BLaER1 treated with 17β-estradiol and CSF1 and Interleukin-3, amounts not matched to agents 10 nM and 100 nM (cell line): ENCODE results near the gene CELA2B.

Experiments
- H3K27ac ChIP-seq, 11 experiments: shearing (Covaris generic); formaldehyde crosslinking; 2 replicates each; pipeline ENCODE4 v1.8.1; 2022
- H3K27me3 ChIP-seq, 11 experiments: shearing (Covaris generic); formaldehyde crosslinking; 2 replicates each; pipeline ENCODE4 v1.8.1; 2022
- H3K36me3 ChIP-seq, 11 experiments: shearing (Covaris generic); formaldehyde crosslinking; 2 replicates each; pipeline ENCODE4 v1.8.1; 2022
- H3K4me1 ChIP-seq, 10 experiments: shearing (Covaris generic); formaldehyde crosslinking; 2 replicates each; pipeline ENCODE4 v1.8.1; 2022
- H3K4me2 ChIP-seq, 11 experiments: shearing (Covaris generic); formaldehyde crosslinking; 2 replicates each; pipeline ENCODE4 v1.8.1; 2022
- H3K4me3 ChIP-seq, 10 experiments: shearing (Covaris generic); formaldehyde crosslinking; 2 replicates each; pipeline ENCODE4 v1.8.1; 2022
- H3K9ac ChIP-seq, 11 experiments: shearing (Covaris generic); formaldehyde crosslinking; 2 replicates each; pipeline ENCODE4 v1.8.1; 2022
- H3K9me3 ChIP-seq, 11 experiments: shearing (Covaris generic); formaldehyde crosslinking; replicated peaks in 1 of 11; 2 replicates each; pipeline ENCODE4 v1.8.1; 2022
- H4K20me1 ChIP-seq, 11 experiments: shearing (Covaris generic); formaldehyde crosslinking; 2 replicates each; pipeline ENCODE4 v1.8.1; 2022
- Cebpa-rat ChIP-seq, 11 experiments: shearing (Covaris generic); IDR thresholded peaks; 2 replicates each; pipeline ENCODE4 v1.8.1; 2022

CELA2B gene

DNA sequence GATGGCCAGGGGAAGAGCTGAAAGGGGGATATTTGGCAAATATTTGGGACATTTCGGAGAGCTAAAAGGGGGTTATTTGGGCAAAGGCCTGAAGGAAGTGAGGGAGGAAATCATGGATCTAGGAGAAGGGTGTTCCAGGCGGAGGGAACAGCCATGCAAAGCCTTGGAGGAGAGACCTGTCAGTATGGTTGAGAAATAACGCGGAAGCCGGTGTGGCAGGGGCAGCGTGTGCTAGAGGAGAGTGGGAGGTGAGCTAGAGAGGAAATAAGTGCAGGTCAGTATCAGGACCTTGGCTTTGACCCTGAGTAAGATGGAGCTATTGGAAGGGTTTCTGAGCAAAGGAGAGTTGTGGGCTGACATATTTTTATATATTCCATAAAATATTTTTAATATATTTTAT, 34.7 kb upstream of the CELA2B start:
- Histone ChIP-seq H3K4me3 (no peak overlapping the region), H3K9me3 (no peaks in the 10 kb centered on the region), H3K36me3 (no peaks in the 10 kb centered on the region), H3K9ac (no peak overlapping the region), H3K4me2 (no peak overlapping the region), H3K27me3 (no peaks in the 10 kb centered on the region), H3K27ac (no peak overlapping the region), H3K4me1 (peaks cover 16 to 44% (median 32%) of the 10 kb centered on the region in 10 experiments), H4K20me1 (peaks cover 0 to 5% (median 0%) of the 10 kb centered on the region in 11 experiments; a peak in 2 of 22 replicates)
- no peak; a peak in 1 of 22 replicates for TF ChIP-seq Cebpa-rat (IDR thresholded peaks at IDR 0.05)

- Histone ChIP-seq H3K4me1 (peaks cover 16 to 40% (median 36%) of the 10 kb centered on the region in 10 experiments), H4K20me1 (peaks cover 0 to 8% (median 0%) of the 10 kb centered on the region in 11 experiments; a peak in 2 of 22 replicates), H3K9me3 (no peaks in the 10 kb centered on the region), H3K4me3 (no peak overlapping the region), H3K4me2 (no peak overlapping the region), H3K36me3 (no peaks in the 10 kb centered on the region), H3K9ac (no peak overlapping the region), H3K27ac (no peak overlapping the region), H3K27me3 (no peaks in the 10 kb centered on the region)
- TF ChIP-seq Cebpa-rat (IDR thresholded peaks at IDR 0.05): no peak
Measured at GRCh38 chr1:15442119-15442518, 33.8 kb upstream of the CELA2B start.

DNA sequence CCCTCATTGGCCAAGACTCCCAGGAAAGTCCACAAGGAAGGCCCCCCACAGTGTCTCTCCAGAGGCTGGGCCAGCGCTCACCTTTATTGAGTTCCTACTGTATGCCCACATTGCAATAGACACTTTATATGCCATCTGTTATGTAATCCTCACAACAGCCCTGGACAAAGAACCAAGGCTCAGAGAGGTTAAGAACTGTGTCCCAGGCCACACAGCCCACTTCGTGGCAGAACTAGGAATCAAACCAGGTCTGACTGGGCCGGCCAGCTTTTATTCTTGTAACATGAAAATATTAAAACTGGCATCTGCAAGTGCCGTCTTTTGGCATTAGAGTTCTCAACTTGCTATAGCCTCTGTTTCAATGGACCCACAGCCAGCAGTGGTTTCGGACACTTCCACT, 33.1 kb upstream of the CELA2B start:
- no peak overlapping the region for H3K27ac ChIP-seq
- TF ChIP-seq Cebpa-rat (IDR thresholded peaks at IDR 0.05): no peak
- H3K4me1 ChIP-seq: peaks cover 16 to 39% (median 35%) of the 10 kb centered on the region in 10 experiments
- no peaks in the 10 kb centered on the region for H3K36me3 ChIP-seq
- peaks cover 0 to 8% (median 0%) of the 10 kb centered on the region in 11 experiments; a peak in 2 of 22 replicates for H4K20me1 ChIP-seq
- no peak overlapping the region for H3K4me3 ChIP-seq
- no peak overlapping the region for H3K9ac ChIP-seq
- H3K27me3 ChIP-seq: no peaks in the 10 kb centered on the region
- H3K4me2 ChIP-seq: no peak overlapping the region
- no peaks in the 10 kb centered on the region for H3K9me3 ChIP-seq

- H4K20me1 ChIP-seq: peaks cover 0 to 8% (median 0%) of the 10 kb centered on the region in 11 experiments; a peak in 2 of 22 replicates
- peak overlapping the region in 2 of 11 experiments; percentile 66 to 72; a peak in 1 of 22 replicates for H3K4me2 ChIP-seq
- no peak overlapping the region for H3K27ac ChIP-seq
- H3K36me3 ChIP-seq: no peaks in the 10 kb centered on the region
- no peak overlapping the region for H3K9ac ChIP-seq
- no peak for TF ChIP-seq Cebpa-rat (IDR thresholded peaks at IDR 0.05)
- H3K4me3 ChIP-seq: no peak overlapping the region
- H3K27me3 ChIP-seq: no peaks in the 10 kb centered on the region
- no peaks in the 10 kb centered on the region for H3K9me3 ChIP-seq
- peaks cover 16 to 38% (median 35%) of the 10 kb centered on the region in 10 experiments for H3K4me1 ChIP-seq
Measured at GRCh38 chr1:15443281-15443680, 32.6 kb upstream of the CELA2B start.

DNA sequence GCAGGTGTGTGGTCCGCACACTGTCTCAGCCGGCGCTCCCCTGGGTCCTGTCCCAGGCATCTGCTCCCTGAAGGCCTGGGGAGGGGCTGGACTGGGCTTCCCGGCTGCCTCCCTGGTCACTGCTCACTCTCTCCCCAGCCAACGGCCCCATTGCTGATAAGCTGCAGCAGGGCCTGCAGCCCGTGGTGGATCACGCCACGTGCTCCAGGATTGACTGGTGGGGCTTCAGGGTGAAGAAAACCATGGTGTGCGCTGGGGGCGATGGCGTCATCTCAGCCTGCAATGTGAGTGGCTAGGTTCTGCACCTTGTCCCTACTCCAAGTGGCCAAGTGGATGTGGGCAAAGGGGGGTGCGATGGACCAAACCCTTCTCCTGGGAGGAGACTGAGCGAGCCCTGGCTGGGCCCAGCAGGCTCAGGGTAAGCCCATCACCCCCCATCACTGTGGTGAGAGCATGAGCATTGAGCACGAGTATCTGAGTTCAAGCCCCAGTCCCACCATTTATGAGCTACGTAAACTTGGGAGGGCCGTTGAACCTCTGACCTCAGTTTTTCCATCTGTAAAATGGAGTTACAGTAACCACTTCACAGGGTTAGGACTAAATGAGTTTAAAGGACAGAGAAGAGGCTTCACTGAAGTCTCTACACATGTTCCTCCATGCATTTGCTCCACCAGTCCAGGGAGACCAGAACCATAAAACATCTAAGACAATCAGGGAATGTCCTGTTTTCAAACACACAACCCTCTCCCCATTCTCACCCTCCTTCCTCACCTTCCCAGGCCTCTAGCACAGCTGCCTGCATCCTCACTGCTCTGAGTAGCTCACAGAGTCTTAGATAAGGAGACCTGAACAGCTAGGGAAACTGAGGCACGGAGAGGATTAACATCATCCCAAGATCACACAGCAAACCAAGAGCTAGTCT, 31.2 kb upstream of the CELA2B start:
- Histone ChIP-seq H3K27ac (no peak overlapping the region), H3K4me2 (peak overlapping the region; percentile 66 to 91 (median 76)), H3K4me3 (no peak overlapping the region), H3K9ac (0 out of 22 replicates have a peak overlapping the region, but pooled peaks of 1 of the 11 experiments have one; percentile 4), H3K27me3 (no peaks in the 10 kb centered on the region), H3K36me3 (no peaks in the 10 kb centered on the region), H4K20me1 (peaks cover 0 to 8% (median 0%) of the 10 kb centered on the region in 11 experiments; a peak in 2 of 22 replicates), H3K4me1 (peaks cover 16 to 42% (median 33%) of the 10 kb centered on the region in 10 experiments), H3K9me3 (no peaks in the 10 kb centered on the region)
- TF ChIP-seq Cebpa-rat (IDR thresholded peaks at IDR 0.05): no peak

DNA sequence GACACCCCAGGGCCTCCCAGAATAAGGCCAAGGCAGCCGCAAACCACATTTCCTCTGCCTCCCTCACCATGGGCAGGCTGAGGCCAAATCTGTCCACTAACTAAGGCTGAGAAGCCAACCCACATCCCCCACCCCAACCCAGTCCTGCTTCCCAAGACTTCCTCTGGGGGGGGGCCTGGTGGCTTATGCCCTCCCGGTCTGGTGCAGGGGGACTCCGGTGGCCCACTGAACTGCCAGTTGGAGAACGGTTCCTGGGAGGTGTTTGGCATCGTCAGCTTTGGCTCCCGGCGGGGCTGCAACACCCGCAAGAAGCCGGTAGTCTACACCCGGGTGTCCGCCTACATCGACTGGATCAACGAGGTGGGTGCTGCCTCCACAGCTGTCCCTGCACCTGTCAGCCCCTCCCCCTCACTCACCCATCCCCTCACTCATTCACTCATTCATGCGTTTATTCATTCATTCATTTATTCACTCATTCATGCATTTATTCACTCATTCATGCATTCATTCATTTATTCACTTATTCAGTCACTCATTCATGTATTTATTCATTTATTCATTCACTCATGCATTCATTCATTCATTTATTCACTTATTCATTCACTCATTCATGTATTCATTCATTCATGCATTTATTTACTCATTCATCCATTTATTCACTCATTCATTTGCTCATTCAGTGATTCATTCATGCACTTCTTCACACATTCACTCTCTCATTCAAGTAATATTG, 30.3 kb upstream of the CELA2B start:
- no peak for TF ChIP-seq Cebpa-rat (IDR thresholded peaks at IDR 0.05)
- no peaks in the 10 kb centered on the region for H3K36me3 ChIP-seq
- H3K9me3 ChIP-seq: no peaks in the 10 kb centered on the region
- peak overlapping the region; percentile 66 to 91 (median 76) for H3K4me2 ChIP-seq
- peaks cover 0 to 8% (median 0%) of the 10 kb centered on the region in 11 experiments; a peak in 2 of 22 replicates for H4K20me1 ChIP-seq
- no peak overlapping the region for H3K27ac ChIP-seq
- H3K27me3 ChIP-seq: no peaks in the 10 kb centered on the region
- no peak overlapping the region for H3K4me3 ChIP-seq
- no peak overlapping the region for H3K9ac ChIP-seq
- H3K4me1 ChIP-seq: peaks cover 16 to 44% (median 33%) of the 10 kb centered on the region in 10 experiments

- Histone ChIP-seq H3K27me3 (no peaks in the 10 kb centered on the region), H3K36me3 (no peaks in the 10 kb centered on the region), H3K9me3 (no peaks in the 10 kb centered on the region), H3K9ac (no peak overlapping the region), H3K27ac (no peak overlapping the region), H3K4me3 (no peak overlapping the region), H3K4me2 (peak overlapping the region; percentile 10 to 91 (median 75); a peak in 15 of 22 replicates), H3K4me1 (peaks cover 16 to 44% (median 33%) of the 10 kb centered on the region in 10 experiments), H4K20me1 (peaks cover 0 to 8% (median 0%) of the 10 kb centered on the region in 11 experiments; a peak in 2 of 22 replicates)
- TF ChIP-seq Cebpa-rat (IDR thresholded peaks at IDR 0.05): no peak
Measured at GRCh38 chr1:15446212-15446611, 29.7 kb upstream of the CELA2B start.

DNA sequence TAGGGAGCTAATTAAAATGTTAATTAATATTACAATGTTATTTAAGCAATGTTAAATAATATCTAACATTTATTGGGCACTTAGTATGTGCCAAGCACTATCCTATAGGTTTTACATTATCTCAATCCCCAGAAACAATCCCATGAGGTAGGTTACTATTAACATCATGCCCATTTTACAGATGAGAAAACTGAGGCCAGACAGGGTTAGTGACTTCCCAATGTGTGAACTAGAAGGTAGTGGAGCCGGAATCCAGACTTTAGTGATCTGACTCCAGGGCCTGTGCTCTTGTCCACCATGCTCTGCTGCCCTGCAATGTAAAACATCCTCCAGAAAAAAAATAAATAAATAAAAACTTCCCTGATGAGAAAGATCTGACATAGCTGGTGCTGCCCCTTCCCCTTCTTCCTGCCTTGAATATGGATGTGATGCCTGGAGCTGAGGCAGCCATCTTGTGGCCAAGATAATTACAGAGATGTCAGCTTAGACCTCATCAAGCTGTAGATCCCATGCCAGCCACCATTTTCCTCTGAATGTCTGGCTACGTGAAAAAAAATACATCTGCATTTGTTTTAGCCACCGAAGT, 26.9 kb upstream of the CELA2B start:
- H3K4me3 ChIP-seq: no peak overlapping the region
- H3K4me2 ChIP-seq: peak overlapping the region in 2 of 11 experiments; percentile 3 to 48; a peak in 2 of 22 replicates
- H3K27me3 ChIP-seq: no peaks in the 10 kb centered on the region
- peak overlapping the region in 1 of 11 experiments; percentile 10; a peak in 1 of 22 replicates for H3K27ac ChIP-seq
- H3K9ac ChIP-seq: no peak overlapping the region
- peaks cover 0 to 8% (median 0%) of the 10 kb centered on the region in 11 experiments; a peak in 2 of 22 replicates for H4K20me1 ChIP-seq
- H3K36me3 ChIP-seq: no peaks in the 10 kb centered on the region
- peaks cover 0 to 6% (median 0%) of the 10 kb centered on the region in 11 experiments; a peak in 1 of 22 replicates for H3K9me3 ChIP-seq
- TF ChIP-seq Cebpa-rat (IDR thresholded peaks at IDR 0.05): no peak
- H3K4me1 ChIP-seq: peaks cover 16 to 35% (median 28%) of the 10 kb centered on the region in 10 experiments
